Measurements from ENCODE around the gene MRPL11. TPM values are rescaled to one million over a fixed set of nuclear protein-coding genes. Genes with fewer than 3 reads are reported as not detected.
A peak's percentile ranks its signal among the peaks of the same experiment; 100 is the strongest.

The MRPL11 gene
- total RNA-seq: 92.9 and 96.1 TPM in 2 replicates

DNA sequence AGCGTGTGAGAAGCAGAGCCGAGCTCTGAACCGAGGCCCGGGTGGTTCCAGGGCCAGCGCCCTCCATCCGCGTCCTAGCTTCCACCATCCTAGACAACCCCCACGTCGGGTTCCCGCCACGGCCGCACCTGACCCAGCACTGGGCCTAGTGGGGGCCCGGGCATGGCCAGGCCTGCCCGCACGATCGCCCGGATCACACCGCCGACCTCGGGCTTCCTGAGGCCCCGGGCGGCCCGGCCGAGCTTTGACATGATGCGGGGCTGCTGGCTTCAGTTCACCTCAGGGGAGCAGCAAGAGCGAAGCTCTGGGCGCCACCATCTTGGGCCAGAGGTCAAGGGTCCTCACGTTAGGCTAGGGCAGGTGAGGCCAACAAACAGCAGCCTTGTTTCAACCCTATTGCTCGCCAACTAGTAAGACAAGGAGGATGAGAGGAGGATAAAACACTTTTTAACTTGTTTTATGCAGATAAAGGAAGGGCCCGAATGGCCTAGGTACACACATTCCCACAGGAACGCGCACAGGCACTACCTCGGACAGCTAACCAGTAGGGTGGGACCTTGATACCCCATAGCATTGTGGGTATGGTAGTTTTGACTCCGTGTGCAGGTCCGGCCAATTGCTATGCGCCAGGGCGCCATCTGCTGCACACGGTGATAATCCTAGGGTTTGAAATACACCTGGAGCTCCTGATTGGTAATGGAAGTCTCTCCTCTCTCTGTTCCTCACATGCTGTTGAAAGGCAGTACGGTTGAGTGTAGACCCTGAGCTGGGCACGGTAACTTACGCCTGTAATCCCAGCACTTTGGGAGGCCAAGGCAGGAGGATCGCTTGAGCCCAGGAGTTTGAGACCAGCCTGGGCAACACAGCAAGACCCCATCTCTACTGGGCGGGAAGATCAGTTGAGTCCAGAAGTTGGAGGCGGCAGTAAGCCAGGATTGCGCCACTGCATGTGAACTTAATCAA lies at the start of gene MRPL11:
Gene MRPL11 (minus strand): TSS at position 345 of the 963 bp plus-strand sequence. CDS start 94 bp downstream, at position 251.
- peaks cover 8% of the 10 kb centered on the region for H3K4me1 Mint-ChIP-seq (ENCODE audit: low read depth)
- H3K36me3 Mint-ChIP-seq (ENCODE audit: low read depth): peaks cover 24% of the 10 kb centered on the region
- H3K27me3 Mint-ChIP-seq (ENCODE audit: low read depth): no peaks in the 10 kb centered on the region
- intact Hi-C loops (cut with micrococcal nuclease): loop anchor here (1.0 to 2.0 kb wide), 5 partner anchors 8 to 42 kb away; partner anchors contain the start of genes DPP3 and PELI3
- H3K4me3 Mint-ChIP-seq (ENCODE audit: low read depth): peak within 1 kb of the TSS; percentile 94
- H3K27ac Mint-ChIP-seq: peak within 1 kb of the TSS; percentile 97
- H3K9me3 Mint-ChIP-seq: peaks cover 8% of the 10 kb centered on the region
- peak; percentile 85 for DNase-seq (ENCODE audit: low spot score)

DNA sequence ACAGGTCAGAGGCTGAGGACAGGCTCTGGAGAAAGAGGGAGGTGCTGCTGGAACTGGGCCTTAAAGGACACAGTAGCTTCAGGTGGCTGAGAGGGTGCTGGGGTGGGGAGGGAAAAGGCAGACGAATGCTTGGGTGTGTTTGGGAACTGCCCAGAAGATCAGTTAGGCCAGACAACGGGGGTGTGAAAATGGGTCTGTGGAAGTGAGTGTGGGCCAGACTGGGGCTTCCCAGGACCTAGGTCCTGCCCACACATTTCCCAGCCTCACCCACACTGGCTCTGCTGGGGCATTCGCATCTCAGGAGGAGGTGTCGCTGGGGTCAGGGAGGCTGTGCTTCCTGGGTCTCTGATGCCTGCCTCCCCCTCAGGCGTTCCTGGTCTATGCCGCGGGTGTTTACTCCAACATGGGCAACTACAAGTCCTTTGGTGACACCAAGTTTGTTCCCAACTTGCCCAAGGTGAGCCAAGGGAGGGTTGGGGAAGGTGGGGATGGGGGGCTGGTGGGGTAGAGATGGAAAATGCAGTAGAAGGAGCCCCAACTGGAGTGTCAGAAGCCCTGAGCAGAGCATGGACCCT lies 46.2 kb upstream of the MRPL11 start:
- Mint-ChIP-seq H3K27me3 (ENCODE audit: low read depth) (no peaks in the 10 kb centered on the region), H3K27ac (no peak overlapping the region), H3K4me1 (ENCODE audit: low read depth) (peaks cover 20% of the 10 kb centered on the region), H3K9me3 (no peaks in the 10 kb centered on the region), H3K36me3 (ENCODE audit: low read depth) (peaks cover 44% of the 10 kb centered on the region), H3K4me3 (ENCODE audit: low read depth) (no peak overlapping the region)
- DNase-seq (ENCODE audit: low spot score): no peak
- intact Hi-C loops (cut with micrococcal nuclease): no loop called here

DNA sequence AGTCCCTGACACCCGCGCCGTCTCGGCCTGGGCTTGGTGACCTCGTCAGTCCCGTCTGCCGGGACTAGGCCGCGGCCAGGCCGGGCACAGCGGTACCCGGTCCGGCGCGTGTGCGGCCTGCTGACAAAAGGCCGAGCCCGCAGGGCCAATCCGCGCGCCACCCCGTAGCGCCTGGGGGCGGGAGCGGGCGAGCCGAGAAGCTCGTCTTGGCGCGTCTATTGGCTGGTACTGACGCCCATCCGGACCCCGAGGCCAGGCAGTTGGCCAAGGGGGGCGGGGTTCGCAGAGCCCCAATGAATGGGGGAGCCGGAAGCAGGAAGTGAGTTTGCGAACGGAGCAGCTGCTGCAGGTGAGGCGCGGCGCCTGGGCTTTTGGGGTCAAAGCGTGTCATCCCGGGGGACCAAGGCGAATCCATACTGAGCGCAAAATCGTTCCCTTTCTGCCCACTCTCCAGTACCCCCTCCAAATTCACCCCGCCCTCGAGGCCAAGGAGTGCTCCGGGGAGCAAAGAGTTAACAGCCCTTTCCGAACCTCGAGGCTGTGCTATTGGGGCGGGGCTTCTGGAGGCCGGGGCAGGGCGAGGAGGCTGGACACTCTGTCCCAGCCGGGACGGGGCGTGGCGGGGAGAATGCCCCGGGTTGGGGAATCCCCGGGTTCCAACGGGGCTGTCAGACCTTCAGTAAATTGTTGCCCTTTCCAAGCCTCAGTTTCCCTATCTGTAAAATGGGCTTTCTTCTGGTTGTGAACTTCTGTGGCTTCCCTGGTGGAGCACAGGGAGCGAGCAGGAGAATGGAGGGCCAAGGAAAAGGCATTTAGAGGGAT lies 41.7 kb upstream of the MRPL11 start, which contains the start of gene DPP3:
Gene DPP3 (plus strand): TSS at position 318 of the 822 bp plus-strand sequence. CDS start 1,767 bp downstream, outside the sequence.
- H3K4me3 Mint-ChIP-seq (ENCODE audit: low read depth): peak within 1 kb of the TSS; percentile 85
- intact Hi-C loops (cut with micrococcal nuclease): loop anchor here (1.0 kb wide), 2 partner anchors 14 to 41 kb away; partner anchors contain the start of gene PELI3

DNA sequence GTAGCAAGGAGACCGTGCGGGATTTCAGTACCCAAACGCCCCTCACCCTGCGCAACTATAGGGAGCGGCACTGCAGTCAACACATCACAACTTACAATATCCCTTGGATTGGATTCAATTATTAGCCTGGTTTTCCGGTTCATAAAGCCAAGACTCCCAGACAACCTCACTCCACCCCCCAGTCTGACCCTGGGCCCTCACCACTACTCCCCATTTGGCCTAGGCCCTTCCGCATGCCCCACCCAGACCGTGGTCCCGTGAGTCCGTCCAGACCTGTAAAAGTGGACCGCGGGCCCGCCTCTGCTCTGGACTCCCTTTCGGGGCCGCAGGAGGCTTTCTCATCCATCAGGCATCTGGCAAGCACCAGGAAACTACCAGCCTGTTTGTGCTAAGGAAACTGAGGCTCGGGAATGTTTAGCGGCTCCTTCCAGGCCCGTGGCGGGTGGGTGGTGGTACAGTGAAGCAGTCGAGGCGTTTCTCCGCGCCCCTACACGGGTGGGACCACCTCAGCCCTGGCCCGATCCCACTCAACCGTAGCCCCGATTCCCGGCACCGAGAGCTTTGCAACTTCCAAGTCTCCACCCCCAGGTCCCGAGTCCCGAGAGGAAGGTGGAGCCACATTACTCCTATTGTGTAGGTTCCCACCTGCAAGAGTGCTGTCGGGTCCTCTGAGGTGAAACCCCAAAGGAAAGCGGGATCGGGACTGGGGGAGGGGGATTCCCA lies 40.9 kb upstream of the MRPL11 start:
- H3K36me3 Mint-ChIP-seq (ENCODE audit: low read depth): peaks cover 20% of the 10 kb centered on the region
- DNase-seq (ENCODE audit: low spot score): no peak
- no peaks in the 10 kb centered on the region for H3K9me3 Mint-ChIP-seq
- H3K4me3 Mint-ChIP-seq (ENCODE audit: low read depth): peak overlapping the region; percentile 85
- intact Hi-C loops (cut with micrococcal nuclease): loop anchor here (1.0 kb wide), 2 partner anchors 13 to 40 kb away; partner anchors contain the start of gene PELI3
- H3K4me1 Mint-ChIP-seq (ENCODE audit: low read depth): peaks cover 24% of the 10 kb centered on the region
- peak overlapping the region; percentile 79 for H3K27ac Mint-ChIP-seq
- no peaks in the 10 kb centered on the region for H3K27me3 Mint-ChIP-seq (ENCODE audit: low read depth)

More for the DNA sequence above, 41.7 kb upstream of the MRPL11 start, which contains the start of gene DPP3:
- peaks cover 28% of the 10 kb centered on the region for H3K4me1 Mint-ChIP-seq (ENCODE audit: low read depth)
- H3K27ac Mint-ChIP-seq: peak within 1 kb of the TSS; percentile 84
- DNase-seq (ENCODE audit: low spot score): peak; percentile 96
- H3K9me3 Mint-ChIP-seq: no peaks in the 10 kb centered on the region
- no peaks in the 10 kb centered on the region for H3K27me3 Mint-ChIP-seq (ENCODE audit: low read depth)
- peaks cover 20% of the 10 kb centered on the region for H3K36me3 Mint-ChIP-seq (ENCODE audit: low read depth)

DNA sequence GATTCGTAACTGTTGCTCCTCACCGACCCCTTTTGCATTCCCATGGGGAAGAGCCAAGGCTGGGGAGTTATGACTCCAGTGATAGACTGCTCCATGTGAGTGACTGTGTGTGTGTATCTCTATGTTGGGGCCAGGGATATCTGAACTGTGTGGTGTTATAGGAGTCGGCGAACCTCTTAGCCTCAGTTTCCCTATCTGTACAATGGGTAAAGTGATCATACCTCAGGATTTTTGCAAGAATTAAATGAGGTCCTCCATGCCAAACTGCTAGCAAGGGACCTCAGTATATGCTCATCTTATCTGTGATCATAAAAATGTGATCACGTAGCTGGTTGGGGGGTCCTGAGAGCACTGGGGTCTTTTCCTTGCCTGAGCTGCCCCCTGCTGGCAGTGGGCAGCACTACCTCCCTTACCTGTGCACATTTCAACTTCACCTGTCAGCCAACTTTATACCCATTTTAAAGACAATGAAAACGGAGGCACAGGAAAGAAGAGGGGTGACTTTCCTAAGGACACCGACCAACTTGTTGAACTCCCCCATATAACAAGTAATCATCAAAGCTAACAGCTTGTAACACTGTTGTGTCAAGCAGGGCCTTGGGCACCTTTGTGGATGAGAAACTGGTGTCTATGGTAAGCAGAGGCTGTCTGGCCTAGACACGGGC lies 40.2 kb upstream of the MRPL11 start:
- no peak for DNase-seq (ENCODE audit: low spot score)
- peaks cover 24% of the 10 kb centered on the region for H3K36me3 Mint-ChIP-seq (ENCODE audit: low read depth)

DNA sequence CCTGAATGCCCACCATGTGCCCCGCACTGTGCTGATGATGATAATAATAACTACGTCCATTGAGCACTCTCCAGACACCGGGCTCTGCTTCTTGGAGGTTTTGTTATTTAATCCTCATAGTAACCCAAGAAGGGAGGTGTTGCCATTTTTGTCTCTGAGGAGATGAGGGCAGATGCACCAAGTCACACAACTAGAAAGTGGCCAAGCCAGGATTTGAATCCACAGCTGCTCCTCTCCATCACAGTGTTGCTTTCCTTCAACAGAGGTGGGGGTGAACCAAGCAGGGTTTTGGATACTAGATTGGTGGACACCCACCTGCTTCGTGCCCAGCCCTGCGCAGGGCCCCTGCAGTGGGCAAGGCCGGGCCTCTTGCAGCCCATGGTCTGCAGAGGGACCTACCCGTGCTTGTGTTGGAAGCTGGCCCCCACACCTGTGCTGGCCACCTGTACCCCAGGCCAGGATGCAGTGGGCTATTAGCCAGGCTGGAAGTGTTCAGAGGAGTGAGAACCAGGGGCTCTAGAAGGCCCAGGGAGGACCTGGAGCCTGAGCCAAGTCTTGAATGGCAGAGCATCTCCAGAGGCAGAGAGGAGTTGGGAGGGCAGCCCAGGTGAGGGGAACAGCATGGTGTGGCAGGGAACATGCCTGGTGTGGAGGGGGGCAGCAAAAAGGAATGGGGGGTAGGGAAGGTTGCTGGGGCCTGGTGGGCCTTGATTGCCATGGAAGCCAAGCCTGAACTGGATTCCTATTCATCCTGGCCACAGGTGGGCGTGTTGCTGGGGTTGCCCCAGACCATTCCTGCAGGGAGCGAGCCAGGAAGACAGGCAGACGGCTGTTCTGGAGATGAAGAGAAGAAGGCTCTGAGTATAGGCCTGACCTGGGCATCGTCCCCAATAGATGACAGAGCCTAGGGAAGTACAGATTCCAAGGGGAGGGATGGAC lies 38.9 kb upstream of the MRPL11 start:
- H3K27me3 Mint-ChIP-seq (ENCODE audit: low read depth): no peaks in the 10 kb centered on the region

More for the DNA sequence above, 40.2 kb upstream of the MRPL11 start:
- Mint-ChIP-seq H3K9me3 (no peaks in the 10 kb centered on the region), H3K27me3 (ENCODE audit: low read depth) (no peaks in the 10 kb centered on the region), H3K4me1 (ENCODE audit: low read depth) (peaks cover 20% of the 10 kb centered on the region), H3K27ac (peak overlapping the region; percentile 79), H3K4me3 (ENCODE audit: low read depth) (peak overlapping the region; percentile 85)
- intact Hi-C loops (cut with micrococcal nuclease): no loop called here

DNA sequence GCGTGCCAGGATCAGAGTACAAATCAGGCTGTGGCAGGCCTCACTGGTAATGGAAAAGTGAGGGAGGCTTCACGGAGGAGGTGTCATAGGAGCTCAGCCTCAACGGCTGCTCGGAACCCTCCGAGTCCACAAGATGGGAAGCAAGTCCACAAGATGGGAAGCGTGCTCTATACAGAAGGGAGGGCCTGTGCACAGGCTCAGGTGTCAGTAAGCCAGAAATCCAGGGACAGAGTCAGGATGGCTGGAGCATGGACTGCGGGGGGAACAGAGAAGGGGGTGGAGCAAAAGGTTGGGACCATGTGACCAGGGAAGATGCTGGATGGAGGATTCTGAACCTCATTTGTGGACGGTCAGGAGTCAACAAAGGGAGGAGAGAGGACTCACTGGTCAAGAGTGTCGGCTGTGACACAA lies 38.2 kb upstream of the MRPL11 start:
- no peak for DNase-seq (ENCODE audit: low spot score)
- H3K9me3 Mint-ChIP-seq: no peaks in the 10 kb centered on the region
- peaks cover 13% of the 10 kb centered on the region for H3K4me1 Mint-ChIP-seq (ENCODE audit: low read depth)
- peak overlapping the region; percentile 3 for H3K4me3 Mint-ChIP-seq (ENCODE audit: low read depth)
- intact Hi-C loops (cut with micrococcal nuclease): no loop called here
- H3K36me3 Mint-ChIP-seq (ENCODE audit: low read depth): peaks cover 11% of the 10 kb centered on the region
- H3K27ac Mint-ChIP-seq: no peak overlapping the region
- no peaks in the 10 kb centered on the region for H3K27me3 Mint-ChIP-seq (ENCODE audit: low read depth)

More for the DNA sequence above, 38.9 kb upstream of the MRPL11 start:
- intact Hi-C loops (cut with micrococcal nuclease): no loop called here
- H3K4me3 Mint-ChIP-seq (ENCODE audit: low read depth): peak overlapping the region; percentile 56
- peaks cover 17% of the 10 kb centered on the region for H3K4me1 Mint-ChIP-seq (ENCODE audit: low read depth)
- H3K36me3 Mint-ChIP-seq (ENCODE audit: low read depth): peaks cover 17% of the 10 kb centered on the region
- DNase-seq (ENCODE audit: low spot score): no peak
- H3K27ac Mint-ChIP-seq: no peak overlapping the region
- no peaks in the 10 kb centered on the region for H3K9me3 Mint-ChIP-seq

DNA sequence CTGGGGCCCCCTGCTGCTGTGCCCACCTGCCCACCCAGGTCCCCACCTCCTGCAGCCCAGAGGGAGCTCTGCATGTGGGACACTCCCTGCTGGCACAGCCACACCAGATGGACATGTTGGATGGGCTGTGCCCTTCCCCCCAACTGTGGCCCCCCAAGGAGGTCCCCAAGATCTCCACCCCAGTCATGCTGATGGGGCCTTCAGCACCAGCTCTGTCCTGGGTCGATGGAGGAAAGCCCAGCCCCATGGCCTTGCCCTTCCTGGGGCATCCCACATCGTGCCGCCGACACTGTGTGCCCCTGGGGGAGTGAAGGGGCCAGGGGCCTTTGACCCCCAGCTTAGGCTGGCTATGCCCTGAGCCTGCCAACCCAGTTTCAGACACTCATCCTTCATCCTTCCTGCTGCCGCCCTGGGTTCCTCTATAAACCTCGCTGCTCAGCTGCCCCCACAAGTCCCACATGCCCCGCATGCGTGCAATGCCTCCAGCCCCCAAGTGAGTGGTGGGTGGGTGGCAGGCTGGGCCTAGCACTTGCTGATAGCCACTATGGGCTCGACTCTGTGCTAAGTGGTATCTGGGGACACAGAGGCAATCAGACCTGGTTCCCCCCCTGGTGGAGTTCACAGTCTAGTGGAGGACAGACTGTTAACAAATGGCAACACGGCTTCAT lies 37.7 kb upstream of the MRPL11 start:
- peaks cover 13% of the 10 kb centered on the region for H3K4me1 Mint-ChIP-seq (ENCODE audit: low read depth)
- intact Hi-C loops (cut with micrococcal nuclease): no loop called here

DNA sequence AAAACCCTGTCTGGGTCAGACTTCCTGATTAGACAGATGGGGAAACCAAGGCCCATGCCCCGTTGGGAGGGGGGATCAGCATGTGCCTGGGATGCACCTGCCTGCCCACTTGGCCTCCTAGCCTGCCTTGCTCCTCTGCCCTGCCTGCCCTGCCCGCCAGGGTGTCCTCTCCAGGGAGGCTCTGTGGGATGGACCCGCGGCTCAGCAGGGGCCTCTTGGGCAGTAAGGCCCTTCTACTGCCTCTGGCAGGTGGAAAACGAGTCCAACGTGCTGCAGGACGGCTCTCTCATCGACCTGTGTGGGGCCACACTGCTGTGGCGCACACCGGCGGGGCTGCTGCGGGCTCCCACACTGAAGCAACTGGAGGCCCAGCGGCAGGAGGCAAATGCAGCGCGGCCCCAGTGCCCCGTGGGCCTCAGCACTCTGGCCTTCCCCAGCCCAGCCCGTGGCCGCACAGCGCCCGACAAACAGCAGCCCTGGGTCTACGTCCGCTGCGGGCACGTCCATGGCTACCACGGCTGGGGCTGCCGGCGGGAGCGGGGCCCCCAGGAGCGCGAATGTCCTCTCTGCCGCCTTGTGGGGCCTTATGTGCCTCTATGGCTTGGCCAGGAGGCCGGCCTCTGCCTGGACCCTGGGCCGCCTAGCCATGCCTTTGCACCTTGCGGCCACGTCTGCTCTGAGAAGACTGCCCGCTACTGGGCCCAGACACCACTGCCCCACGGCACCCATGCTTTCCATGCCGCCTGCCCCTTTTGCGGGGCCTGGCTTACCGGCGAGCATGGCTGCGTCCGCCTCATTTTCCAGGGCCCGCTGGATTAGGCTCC lies 36.9 kb upstream of the MRPL11 start:
- intact Hi-C loops (cut with micrococcal nuclease): no loop called here
- DNase-seq (ENCODE audit: low spot score): no peak
- Mint-ChIP-seq H3K36me3 (ENCODE audit: low read depth) (peaks cover 11% of the 10 kb centered on the region), H3K27ac (no peak overlapping the region), H3K9me3 (no peaks in the 10 kb centered on the region), H3K4me1 (ENCODE audit: low read depth) (peaks cover 8% of the 10 kb centered on the region), H3K27me3 (ENCODE audit: low read depth) (no peaks in the 10 kb centered on the region), H3K4me3 (ENCODE audit: low read depth) (no peak overlapping the region)

More for the DNA sequence above, 37.7 kb upstream of the MRPL11 start:
- no peaks in the 10 kb centered on the region for H3K9me3 Mint-ChIP-seq
- H3K27me3 Mint-ChIP-seq (ENCODE audit: low read depth): no peaks in the 10 kb centered on the region
- H3K27ac Mint-ChIP-seq: no peak overlapping the region
- H3K4me3 Mint-ChIP-seq (ENCODE audit: low read depth): peak overlapping the region; percentile 3
- no peak for DNase-seq (ENCODE audit: low spot score)
- peaks cover 11% of the 10 kb centered on the region for H3K36me3 Mint-ChIP-seq (ENCODE audit: low read depth)
